ENCODE measurements around the gene SEC31A.

- TF ChIP-seq CTCF (IDR thresholded peaks at IDR 0.05) (no peak), POLR2A (IDR thresholded peaks at IDR 0.05) (no peak)
Observed at GRCh38 chr4:82896755-82897154, 5.8 kb upstream of the SEC31A start.

All from adrenal gland (tissue), 5 donors.